ENCODE data around the gene DENND5B.

The DENND5B gene

GRCh38 chr12:31369712-31370521, 221.0 kb downstream of the DENND5B start:
- FAIRE-seq: peak; percentile 21

GRCh38 chr12:31368666-31369361, 222.1 kb downstream of the DENND5B start:
- no peak for FAIRE-seq

DNA sequence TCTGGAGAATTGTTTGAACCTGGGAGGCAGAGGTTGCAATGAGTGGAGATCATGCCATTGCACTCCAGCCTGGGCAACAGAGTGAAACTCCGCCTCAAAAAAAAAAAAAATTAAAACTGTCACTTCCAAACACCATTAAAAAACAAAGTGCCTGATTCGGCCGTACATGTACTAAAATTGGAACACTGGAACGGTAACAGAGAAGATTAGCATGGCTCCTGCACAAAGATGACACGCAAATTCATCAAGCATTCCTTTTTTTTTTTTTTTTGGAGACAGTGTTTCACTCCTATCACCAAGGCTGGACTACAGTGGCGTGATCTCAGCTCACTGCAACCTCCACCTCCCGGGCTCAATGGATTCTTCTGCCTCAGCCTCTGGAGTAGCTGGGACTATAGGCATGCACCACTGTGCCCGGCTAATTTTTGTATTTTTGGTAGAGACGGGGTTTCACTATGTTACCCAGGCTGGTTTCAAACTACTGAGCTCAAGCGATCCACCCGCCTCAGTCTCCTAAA, 224.8 kb downstream of the DENND5B start:
- no peak for FAIRE-seq

- FAIRE-seq: no peak
Measured at GRCh38 chr12:31363831-31364230, 227.1 kb downstream of the DENND5B start.

DNA sequence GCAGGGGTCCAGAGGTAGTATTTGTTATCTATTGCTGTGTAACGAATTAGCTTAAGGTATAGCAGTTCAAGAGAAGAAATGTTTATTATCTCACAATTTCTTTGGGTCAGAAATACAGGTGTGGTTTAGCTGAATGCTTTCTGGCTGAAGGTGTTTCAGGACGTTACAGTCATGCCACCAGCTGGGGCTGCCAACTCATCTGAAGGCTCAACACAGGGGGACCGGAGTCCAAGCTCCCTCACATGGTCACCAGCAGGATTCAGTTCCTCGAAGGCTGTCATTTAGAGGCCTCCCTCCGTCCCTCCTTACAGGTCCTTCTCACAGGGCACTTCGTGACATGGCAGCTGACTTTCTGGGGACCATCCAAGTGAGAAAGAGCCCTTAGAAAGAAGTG, 227.5 kb downstream of the DENND5B start:
- FAIRE-seq: no peak

- no peak for FAIRE-seq
Measured at GRCh38 chr12:31362759-31363415, 228.0 kb downstream of the DENND5B start.

DNA sequence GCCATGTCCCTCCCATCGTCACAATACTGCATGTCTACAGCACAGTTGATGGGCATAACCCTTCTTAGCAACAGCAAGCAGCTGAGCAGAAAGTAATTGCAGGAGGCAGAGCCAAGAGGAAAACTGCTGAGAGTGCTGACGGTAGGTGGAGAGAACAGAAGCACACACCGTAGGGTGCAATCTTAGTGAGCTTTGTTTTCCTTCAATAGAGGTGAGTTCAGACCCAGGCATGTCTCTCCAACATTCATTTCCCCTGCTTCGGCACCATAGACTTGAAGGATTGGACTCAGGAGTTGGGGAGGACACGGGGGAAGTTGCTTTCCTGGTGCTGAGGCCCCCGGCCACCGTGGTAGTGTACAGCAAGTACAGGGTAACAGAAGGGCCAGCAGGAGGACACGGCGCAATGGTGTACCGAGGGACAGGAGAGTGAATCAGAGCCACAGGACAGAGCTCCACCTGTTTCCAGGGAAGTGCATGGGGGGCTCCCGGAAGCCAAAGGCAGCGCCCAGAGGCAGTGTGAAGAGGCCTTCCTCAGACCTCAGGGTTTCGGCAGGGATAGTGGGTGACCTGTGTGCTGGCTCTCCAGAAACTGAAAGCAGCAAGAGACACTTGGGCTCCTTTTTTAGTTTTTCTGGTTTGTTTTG, 228.7 kb downstream of the DENND5B start:
- no peak for FAIRE-seq

DNA sequence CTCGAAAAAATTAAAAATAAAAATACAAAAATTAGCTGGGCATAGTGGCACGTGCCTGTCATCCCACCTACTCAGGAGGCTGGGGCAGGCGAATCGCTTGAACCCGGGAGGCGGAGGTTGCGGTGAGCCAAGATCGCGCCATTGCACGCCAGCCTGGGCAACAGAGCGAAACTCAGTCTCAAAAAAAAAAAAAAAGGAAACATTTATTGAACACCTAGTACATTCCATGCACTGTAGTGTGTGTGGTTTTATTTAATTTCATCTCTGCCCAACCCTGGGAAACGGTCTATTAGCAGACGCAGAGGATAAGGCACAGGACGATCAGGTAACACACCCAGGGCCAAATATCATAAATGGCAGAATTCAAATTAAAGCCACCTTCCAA, 229.2 kb downstream of the DENND5B start:
- no peak for FAIRE-seq

DNA sequence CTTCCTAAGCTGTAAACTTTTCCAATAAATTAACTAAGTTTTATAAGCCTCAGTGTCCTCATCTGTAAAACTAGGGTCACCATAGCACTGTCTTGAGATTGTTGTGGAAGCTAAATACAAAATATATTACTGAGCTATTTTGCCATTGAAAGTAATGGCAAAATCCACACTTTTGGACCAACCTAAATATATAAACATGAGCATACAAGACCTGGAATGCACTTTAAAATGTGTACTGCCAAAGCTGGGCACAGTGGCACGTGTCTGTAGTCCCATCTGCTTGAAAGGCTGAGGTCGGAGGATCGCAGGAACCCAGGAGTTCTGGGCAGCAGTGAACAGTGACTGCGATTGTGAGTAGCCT, 235.2 kb downstream of the DENND5B start:
- no peak for FAIRE-seq

- no peak for FAIRE-seq
Measured at GRCh38 chr12:31353750-31354708, 236.9 kb downstream of the DENND5B start.

- FAIRE-seq: no peak
Measured at GRCh38 chr12:31346267-31346666, 244.7 kb downstream of the DENND5B start.

- FAIRE-seq: no peak
Measured at GRCh38 chr12:31343139-31343538, 247.8 kb downstream of the DENND5B start.

- no peak for FAIRE-seq
Measured at GRCh38 chr12:31342286-31342685, 248.7 kb downstream of the DENND5B start.

DNA sequence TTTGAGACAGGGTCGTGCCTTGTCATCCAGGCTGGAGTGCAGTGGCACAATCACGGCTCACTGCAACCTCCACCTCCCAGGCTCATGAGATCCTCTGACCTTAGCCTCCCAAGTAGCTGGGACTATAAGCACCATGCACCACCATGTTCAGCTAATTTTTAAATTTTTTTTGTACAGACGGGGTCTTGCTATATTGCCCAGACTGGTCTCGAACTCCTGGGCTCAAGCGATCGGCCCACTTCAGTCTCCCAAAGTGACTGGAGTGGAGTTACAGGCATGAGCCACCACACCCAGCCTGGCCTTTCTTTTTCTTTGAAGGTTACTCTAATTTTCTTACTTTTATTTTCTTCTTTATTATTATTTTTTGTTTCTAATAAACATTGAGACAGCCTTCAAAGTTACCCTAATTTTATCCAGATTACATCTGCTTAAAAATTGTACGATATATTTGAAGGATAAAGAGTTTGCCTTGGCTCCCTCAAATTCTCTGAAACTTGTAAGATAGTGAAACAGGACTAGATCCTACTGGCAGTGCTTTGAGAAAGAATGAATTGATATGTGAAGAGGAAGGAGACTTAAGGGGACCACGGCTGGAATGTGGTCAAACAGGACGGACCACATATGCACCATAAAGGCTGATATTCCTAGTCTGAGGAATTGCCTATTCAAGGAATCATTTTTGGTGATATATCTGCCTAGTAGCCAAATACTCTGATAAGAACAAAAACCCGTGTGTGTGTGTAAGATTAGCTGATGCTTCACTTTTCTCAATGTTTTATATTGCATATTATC, 250.9 kb downstream of the DENND5B start:
- no peak for FAIRE-seq

GRCh38 chr12:31337952-31338351, 253.0 kb downstream of the DENND5B start:
- FAIRE-seq: no peak
